ENCODE data around the gene ANKRD31. TPM values are rescaled to one million over a fixed set of nuclear protein-coding genes. Genes with fewer than 3 reads are reported as not detected.

Gene ANKRD31
- total RNA-seq, 1 experiment from 2014 or later, result 0.15 TPM

DNA sequence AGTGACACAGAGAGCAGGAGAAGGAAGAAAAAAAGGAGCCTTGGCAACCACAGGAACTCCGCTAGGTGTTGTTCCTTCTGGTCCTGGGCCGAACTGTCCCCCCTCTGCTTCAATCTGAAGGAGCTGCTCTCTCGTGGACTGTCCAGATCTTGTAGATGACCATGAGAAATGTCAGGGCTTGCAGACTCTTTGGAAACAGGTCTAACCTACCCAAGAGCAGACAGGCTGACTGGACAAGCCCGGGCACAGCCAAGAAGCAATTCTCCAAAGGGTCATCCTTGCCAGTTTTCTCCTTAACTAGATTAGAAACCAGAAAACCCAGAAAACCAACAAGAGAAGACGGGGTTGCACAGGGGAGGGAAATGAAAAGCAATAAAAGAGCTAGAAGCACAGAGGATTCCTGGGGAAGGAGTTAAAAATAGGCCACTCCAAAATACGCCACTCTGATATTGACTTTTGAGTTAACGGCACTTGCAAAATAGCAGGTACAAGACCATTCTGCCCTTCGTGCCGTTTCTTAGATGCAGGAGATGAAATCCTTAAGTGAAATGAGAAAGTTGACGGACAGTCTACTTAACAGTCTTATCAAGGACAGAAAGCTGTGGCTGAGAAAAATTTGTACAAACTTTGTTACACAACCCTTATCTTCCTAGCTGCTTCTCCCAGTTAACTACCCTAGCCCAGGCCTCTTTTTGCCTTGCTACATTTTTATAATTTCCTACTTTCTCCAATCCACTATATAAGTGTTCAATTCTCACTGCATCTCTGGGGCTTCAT is 190.1 kb downstream of the ANKRD31 start:
- Histone ChIP-seq H3K4me1 (ENCODE audit: insufficient read depth, low read length, poor library complexity, severe bottlenecking) (peaks cover 3% of the 10 kb centered on the region), H3K27me3 (replicated peaks; ENCODE audit: insufficient read depth, low read depth, low read length, poor library complexity) (peaks cover under 1% of the 10 kb centered on the region), H3K36me3 (ENCODE audit: insufficient read depth, low read length, poor library complexity, severe bottlenecking) (no peaks in the 10 kb centered on the region), H3K9me3 (ENCODE audit: low read depth, low read length, poor library complexity, severe bottlenecking) (no peaks in the 10 kb centered on the region), H3K27ac (ENCODE audit: low read depth, low read length, poor library complexity, severe bottlenecking) (no peak overlapping the region), H3K4me3 (ENCODE audit: low read depth, low read length, poor library complexity, severe bottlenecking) (no peak overlapping the region)
- no peak for TF ChIP-seq EZH2 (IDR thresholded peaks at IDR 0.05; ENCODE audit: borderline replicate concordance, low read depth, low read length, poor library complexity, severe bottlenecking)
- DNase-seq (ENCODE audit: low spot score), result no peak
- BruUV-seq (replicated peaks), result no TSS peak
- intact Hi-C loops (cut with micrococcal nuclease; ENCODE audit: unreplicated experiment), result loop anchor here (5.0 kb wide), 1 partner anchor 191 kb away; the partner anchor contains the start of gene ANKRD31
- ChIA-PET POLR2A (ENCODE audit: low non-redundant PET) (no interaction called here), CTCF (no interaction called here)

DNA sequence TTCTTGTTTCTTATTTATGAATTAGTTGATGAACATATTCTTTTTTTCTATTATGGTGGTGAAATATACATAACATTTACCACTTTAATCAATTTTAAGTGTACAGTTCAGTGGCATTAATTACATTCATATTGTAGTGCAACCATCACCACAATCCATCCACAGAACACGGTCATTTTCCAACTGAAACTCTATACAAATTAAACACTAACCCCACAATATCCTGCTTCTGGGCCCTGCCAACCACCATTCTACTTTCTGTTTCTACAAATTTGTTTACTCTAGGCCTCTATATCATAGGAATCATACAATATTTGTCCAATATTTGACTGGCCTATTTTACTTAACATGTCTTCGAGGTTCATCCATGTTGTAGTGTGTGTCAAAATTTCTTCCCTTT is 191.6 kb downstream of the ANKRD31 start:
- Histone ChIP-seq H3K36me3 (ENCODE audit: insufficient read depth, low read length, poor library complexity, severe bottlenecking) (no peaks in the 10 kb centered on the region), H3K9me3 (ENCODE audit: low read depth, low read length, poor library complexity, severe bottlenecking) (no peaks in the 10 kb centered on the region), H3K27ac (ENCODE audit: low read depth, low read length, poor library complexity, severe bottlenecking) (no peak overlapping the region), H3K27me3 (replicated peaks; ENCODE audit: insufficient read depth, low read depth, low read length, poor library complexity) (no peaks in the 10 kb centered on the region), H3K4me3 (ENCODE audit: low read depth, low read length, poor library complexity, severe bottlenecking) (no peak overlapping the region), H3K4me1 (ENCODE audit: insufficient read depth, low read length, poor library complexity, severe bottlenecking) (peaks cover 3% of the 10 kb centered on the region)
- TF ChIP-seq, protein P1, sequence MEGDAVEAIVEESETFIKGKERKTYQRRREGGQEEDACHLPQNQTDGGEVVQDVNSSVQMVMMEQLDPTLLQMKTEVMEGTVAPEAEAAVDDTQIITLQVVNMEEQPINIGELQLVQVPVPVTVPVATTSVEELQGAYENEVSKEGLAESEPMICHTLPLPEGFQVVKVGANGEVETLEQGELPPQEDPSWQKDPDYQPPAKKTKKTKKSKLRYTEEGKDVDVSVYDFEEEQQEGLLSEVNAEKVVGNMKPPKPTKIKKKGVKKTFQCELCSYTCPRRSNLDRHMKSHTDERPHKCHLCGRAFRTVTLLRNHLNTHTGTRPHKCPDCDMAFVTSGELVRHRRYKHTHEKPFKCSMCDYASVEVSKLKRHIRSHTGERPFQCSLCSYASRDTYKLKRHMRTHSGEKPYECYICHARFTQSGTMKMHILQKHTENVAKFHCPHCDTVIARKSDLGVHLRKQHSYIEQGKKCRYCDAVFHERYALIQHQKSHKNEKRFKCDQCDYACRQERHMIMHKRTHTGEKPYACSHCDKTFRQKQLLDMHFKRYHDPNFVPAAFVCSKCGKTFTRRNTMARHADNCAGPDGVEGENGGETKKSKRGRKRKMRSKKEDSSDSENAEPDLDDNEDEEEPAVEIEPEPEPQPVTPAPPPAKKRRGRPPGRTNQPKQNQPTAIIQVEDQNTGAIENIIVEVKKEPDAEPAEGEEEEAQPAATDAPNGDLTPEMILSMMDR (conservative IDR thresholded peaks at IDR 0.05; ENCODE audit: low read depth, low read length), result no peak
- TF ChIP-seq EZH2 (IDR thresholded peaks at IDR 0.05; ENCODE audit: borderline replicate concordance, low read depth, low read length, poor library complexity, severe bottlenecking), result no peak
- DNase-seq (ENCODE audit: low spot score), result no peak
- no TSS peak for BruUV-seq (replicated peaks)
- POLR2A ChIA-PET (ENCODE audit: low non-redundant PET), result no interaction called here
- intact Hi-C loops (cut with micrococcal nuclease; ENCODE audit: unreplicated experiment), result loop anchor here (5.0 kb wide), 1 partner anchor 192 kb away; the partner anchor contains the start of gene ANKRD31
- CTCF ChIA-PET, result no interaction called here

DNA sequence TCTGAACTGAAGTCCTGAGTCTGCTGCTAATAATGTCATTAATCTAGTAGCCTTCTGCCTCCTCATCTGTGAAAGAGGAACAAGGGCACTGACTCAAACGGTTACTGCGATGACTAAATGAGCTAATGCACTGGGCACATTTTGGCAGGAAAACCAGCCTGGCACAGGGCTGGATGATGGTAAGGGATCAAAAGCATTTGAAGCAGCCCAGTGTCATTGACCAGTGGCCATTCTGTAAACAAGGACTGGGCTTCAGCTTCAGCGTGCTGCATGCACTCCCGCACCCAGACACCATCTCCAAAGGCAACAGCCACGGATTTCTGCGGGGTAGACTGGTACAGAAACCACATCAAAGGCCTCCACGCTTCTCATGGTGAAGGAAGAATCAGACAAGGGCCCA is 192.3 kb downstream of the ANKRD31 start:
- Histone ChIP-seq H3K4me3 (ENCODE audit: low read depth, low read length, poor library complexity, severe bottlenecking) (no peak overlapping the region), H3K36me3 (ENCODE audit: insufficient read depth, low read length, poor library complexity, severe bottlenecking) (no peaks in the 10 kb centered on the region), H3K27me3 (replicated peaks; ENCODE audit: insufficient read depth, low read depth, low read length, poor library complexity) (no peaks in the 10 kb centered on the region), H3K27ac (ENCODE audit: low read depth, low read length, poor library complexity, severe bottlenecking) (no peak overlapping the region), H3K9me3 (ENCODE audit: low read depth, low read length, poor library complexity, severe bottlenecking) (no peaks in the 10 kb centered on the region), H3K4me1 (ENCODE audit: insufficient read depth, low read length, poor library complexity, severe bottlenecking) (peaks cover under 1% of the 10 kb centered on the region)
- ChIA-PET POLR2A (ENCODE audit: low non-redundant PET) (no interaction called here), CTCF (no interaction called here)
- no TSS peak for BruUV-seq (replicated peaks)
- intact Hi-C loops (cut with micrococcal nuclease; ENCODE audit: unreplicated experiment), result no loop called here
- DNase-seq (ENCODE audit: low spot score), result no peak
- TF ChIP-seq, protein P1 (conservative IDR thresholded peaks at IDR 0.05; ENCODE audit: low read depth, low read length), result no peak
- TF ChIP-seq EZH2 (IDR thresholded peaks at IDR 0.05; ENCODE audit: borderline replicate concordance, low read depth, low read length, poor library complexity, severe bottlenecking), result no peak

Data from A673 (cell line).